WERI-Rb-1 (cell line): ENCODE results near the gene SCUBE2.
A peak's percentile ranks its signal among the peaks of the same experiment; 100 is the strongest.
"Not testable (repeated sequence)": the region's sequence is repeated elsewhere in the genome, so short reads cannot be mapped to it uniquely, and the experiment has no call there.

Experiments used
- DNase-seq: peaks from one replicate; pipeline ENCODE4 v3.0.0-alpha.2; 2020
- H3K27ac ChIP-seq: fragments of 250-450 bp; sonication (Bioruptor Pico); 2 replicates; pipeline ENCODE4 v1.5.1; 2020; ENCODE audit warnings: mild to moderate bottlenecking, moderate library complexity
- H3K27me3 ChIP-seq: fragments of 250-450 bp; sonication (Bioruptor Pico); 2 replicates; pipeline ENCODE4 v1.5.1; 2021; ENCODE audit warnings: mild to moderate bottlenecking, low read depth, moderate library complexity; ENCODE audit not compliant: insufficient read depth, severe bottlenecking
- H3K36me3 ChIP-seq: fragments of 250-450 bp; sonication (Bioruptor Pico); 2 replicates; pipeline ENCODE4 v1.5.1; 2020; ENCODE audit warnings: mild to moderate bottlenecking, moderate library complexity
- H3K4me3 ChIP-seq: 2 replicates; pipeline ENCODE4 v1.5.1; 2011; ENCODE audit warnings: low read depth, mild to moderate bottlenecking, control low read depth, low read length
- H3K9me3 ChIP-seq: fragments of 250-450 bp; sonication (Bioruptor Pico); 2 replicates; pipeline ENCODE4 v1.5.1; 2021; ENCODE audit warnings: mild to moderate bottlenecking, moderate library complexity; ENCODE audit not compliant: severe bottlenecking
- CTCF ChIP-seq: IDR thresholded peaks from 2 replicates; pipeline ENCODE4 v1.5.1; 2011; ENCODE audit warnings: low read depth, mild to moderate bottlenecking, control low read depth, inconsistent platforms, low read length

SCUBE2 gene

GRCh38 chr11:9015677-9016076, 75.7 kb downstream of the SCUBE2 start:
- peak; percentile 77 for DNase-seq
- Histone ChIP-seq H3K36me3 (no peaks in the 10 kb centered on the region), H3K4me3 (no peak overlapping the region), H3K27me3 (no peaks in the 10 kb centered on the region), H3K9me3 (no peaks in the 10 kb centered on the region), H3K27ac (peak overlapping the region; percentile 17; the same call in 1 of the 2 replicates)
- TF ChIP-seq CTCF: peak; percentile 93

GRCh38 chr11:9014826-9015225, 76.6 kb downstream of the SCUBE2 start:
- Histone ChIP-seq H3K4me3 (no peak overlapping the region), H3K27ac (no peak overlapping the region), H3K9me3 (peaks cover 4% of the 10 kb centered on the region), H3K36me3 (no peaks in the 10 kb centered on the region), H3K27me3 (no peaks in the 10 kb centered on the region)
- no peak for TF ChIP-seq CTCF
- DNase-seq: no peak

- Histone ChIP-seq H3K4me3 (no peak overlapping the region), H3K27me3 (no peaks in the 10 kb centered on the region), H3K27ac (no peak overlapping the region), H3K9me3 (peaks cover 8% of the 10 kb centered on the region), H3K36me3 (no peaks in the 10 kb centered on the region)
- DNase-seq: no peak
- TF ChIP-seq CTCF: no peak
Measured at GRCh38 chr11:9013373-9013772, 78.0 kb downstream of the SCUBE2 start.

- not testable (repeated sequence) for H3K36me3 ChIP-seq, DNase-seq, H3K27ac ChIP-seq, H3K27me3 ChIP-seq, H3K9me3 ChIP-seq, H3K4me3 ChIP-seq
Measured at GRCh38 chr11:9009538-9009937, 81.9 kb downstream of the SCUBE2 start.

- TF ChIP-seq CTCF: no peak
- no peak for DNase-seq
Measured at GRCh38 chr11:9008661-9009060, 82.7 kb downstream of the SCUBE2 start.

GRCh38 chr11:9008011-9008550, 83.3 kb downstream of the SCUBE2 start:
- H3K9me3 ChIP-seq: peaks cover 8% of the 10 kb centered on the region
- no peak overlapping the region for H3K27ac ChIP-seq
- DNase-seq: no peak
- no peaks in the 10 kb centered on the region for H3K27me3 ChIP-seq
- no peak overlapping the region for H3K4me3 ChIP-seq
- TF ChIP-seq CTCF: no peak
- no peaks in the 10 kb centered on the region for H3K36me3 ChIP-seq

More at GRCh38 chr11:9008661-9009060, 82.7 kb downstream of the SCUBE2 start:
- Histone ChIP-seq H3K4me3 (no peak overlapping the region), H3K36me3 (no peaks in the 10 kb centered on the region), H3K9me3 (peaks cover 8% of the 10 kb centered on the region), H3K27me3 (no peaks in the 10 kb centered on the region), H3K27ac (no peak overlapping the region)
